HUES64 (cell line): ENCODE results near the gene C9.

Source experiments
- H3K27ac ChIP-seq: 2 replicates; pipeline ENCODE4 v1.7.0; 2013; ENCODE audit warnings: low read depth, low read length, inconsistent platforms
- H3K27me3 ChIP-seq: 2 replicates; pipeline ENCODE4 v1.6.1; 2013; ENCODE audit warnings: mild to moderate bottlenecking, low read length; ENCODE audit not compliant: insufficient read depth
- H3K36me3 ChIP-seq: 2 replicates; pipeline ENCODE4 v1.6.1; 2013; ENCODE audit warnings: mild to moderate bottlenecking, low read length; ENCODE audit not compliant: insufficient read depth
- H3K4me1 ChIP-seq: 2 replicates; pipeline ENCODE4 v1.6.1; 2013; ENCODE audit warnings: mild to moderate bottlenecking, low read length, moderate library complexity; ENCODE audit not compliant: insufficient read depth
- H3K4me3 ChIP-seq: 2 replicates; pipeline ENCODE4 v1.5.1; 2013; ENCODE audit warnings: mild to moderate bottlenecking, low read length, moderate library complexity
- H3K9ac ChIP-seq: 2 replicates; pipeline ENCODE4 v1.6.1; 2013; ENCODE audit warnings: mild to moderate bottlenecking, low read depth, low read length
- H3K9me3 ChIP-seq: 2 replicates; pipeline ENCODE4 v1.6.1; 2013; ENCODE audit warnings: low read depth, low read length; ENCODE audit not compliant: insufficient read depth
- WGBS: fragments of 150-250, 120-280 bp; methylation state at CpG from one replicate; pipeline ENCODE4 v1.1.7; 2013; ENCODE audit warnings: missing lambda C conversion rate; 5-methylcytosine and 5-hydroxymethylcytosine counted together

Gene C9

DNA sequence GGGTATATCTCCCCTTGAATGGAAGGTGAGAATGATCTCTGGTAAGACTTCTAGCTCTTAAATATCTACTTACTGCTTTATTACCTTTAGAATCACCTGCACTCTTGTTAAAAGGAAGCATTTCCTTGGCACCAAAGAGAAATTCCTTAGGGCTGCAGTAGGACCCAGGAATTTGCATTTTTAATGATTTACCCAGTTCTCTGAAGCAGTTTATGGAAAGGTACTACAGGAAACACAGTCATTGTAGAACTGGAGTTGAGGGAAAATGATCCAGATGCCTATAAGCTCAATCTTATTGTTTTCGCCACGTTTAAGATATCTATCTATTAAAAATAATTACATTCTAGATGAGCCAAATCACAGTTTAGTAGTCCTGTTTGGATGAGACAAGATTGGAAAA is 9.5 kb upstream of the C9 start:
- H3K27me3 ChIP-seq, result no peaks in the 10 kb centered on the region
- H3K9me3 ChIP-seq, result no peaks in the 10 kb centered on the region
- H3K4me3 ChIP-seq, result no peak overlapping the region
- H3K9ac ChIP-seq, result no peak overlapping the region
- H3K36me3 ChIP-seq, result no peaks in the 10 kb centered on the region
- H3K4me1 ChIP-seq, result no peaks in the 10 kb centered on the region; the same call in 1 of the 2 replicates
- no peak overlapping the region for H3K27ac ChIP-seq
- WGBS, result no CpG with 5 or more reads among the region's 2 CpGs

DNA sequence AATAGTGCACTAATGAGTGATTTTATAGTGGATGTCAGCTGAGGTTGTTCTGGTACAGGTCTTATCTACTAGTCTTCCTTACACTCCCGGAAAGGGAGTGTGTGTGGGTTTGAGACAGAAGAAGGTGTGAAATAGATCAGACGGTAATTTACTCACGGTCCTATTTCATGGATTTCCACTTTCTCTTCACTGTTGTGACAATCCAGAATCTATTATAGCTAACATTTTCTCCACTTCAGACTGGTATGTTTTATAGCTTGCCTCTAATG is 7.0 kb upstream of the C9 start:
- no peaks in the 10 kb centered on the region for H3K9me3 ChIP-seq
- 94% methylated on average over 2 of the region's 3 CpGs for WGBS
- H3K27me3 ChIP-seq, result no peaks in the 10 kb centered on the region
- no peak overlapping the region for H3K9ac ChIP-seq
- H3K4me1 ChIP-seq, result no peaks in the 10 kb centered on the region; the same call in 1 of the 2 replicates
- H3K36me3 ChIP-seq, result no peaks in the 10 kb centered on the region
- H3K4me3 ChIP-seq, result no peak overlapping the region
- no peak overlapping the region for H3K27ac ChIP-seq

DNA sequence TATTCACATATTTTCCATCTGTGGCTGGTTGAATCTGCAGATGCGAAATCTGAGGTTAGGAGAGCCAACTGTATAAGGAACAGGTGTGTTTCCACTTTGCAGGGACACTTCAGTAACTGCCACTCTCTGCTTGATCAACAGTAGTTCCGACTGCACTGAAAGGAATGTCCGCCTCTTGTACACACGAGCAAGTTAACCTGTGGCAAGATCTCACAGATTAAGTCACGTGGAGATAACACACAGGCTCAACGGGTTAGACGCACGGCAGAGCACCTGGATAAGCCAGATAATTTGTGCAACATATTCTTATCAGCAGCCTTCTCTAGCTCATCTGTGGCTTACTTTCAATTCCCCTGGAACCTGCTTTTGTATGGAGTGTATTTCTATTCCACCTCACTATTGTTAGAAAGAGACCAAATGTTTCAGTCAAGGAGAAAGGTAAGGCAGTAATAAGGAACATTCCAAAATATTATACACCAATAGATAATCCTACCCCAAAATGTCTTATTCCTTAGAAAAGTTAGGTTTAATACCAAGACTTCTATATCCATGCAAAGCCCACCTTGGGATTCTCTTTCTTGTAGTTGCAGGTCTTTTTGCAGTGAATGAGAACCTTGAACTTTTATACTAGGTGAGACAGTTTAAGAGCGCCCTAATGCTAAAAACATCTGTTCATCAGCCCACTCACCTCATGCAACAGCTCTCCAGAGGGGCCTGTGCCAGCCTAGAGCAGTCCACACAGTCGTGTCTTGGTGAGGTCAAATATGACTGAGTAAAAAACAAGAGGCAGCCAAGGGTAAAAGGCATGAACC is 6.5 kb upstream of the C9 start:
- Histone ChIP-seq H3K4me1 (no peaks in the 10 kb centered on the region; the same call in 1 of the 2 replicates), H3K9me3 (no peaks in the 10 kb centered on the region), H3K27me3 (no peaks in the 10 kb centered on the region), H3K4me3 (no peak overlapping the region), H3K9ac (no peak overlapping the region), H3K27ac (no peak overlapping the region), H3K36me3 (no peaks in the 10 kb centered on the region)
- 92% methylated on average over 10 of the region's 10 CpGs for WGBS

DNA sequence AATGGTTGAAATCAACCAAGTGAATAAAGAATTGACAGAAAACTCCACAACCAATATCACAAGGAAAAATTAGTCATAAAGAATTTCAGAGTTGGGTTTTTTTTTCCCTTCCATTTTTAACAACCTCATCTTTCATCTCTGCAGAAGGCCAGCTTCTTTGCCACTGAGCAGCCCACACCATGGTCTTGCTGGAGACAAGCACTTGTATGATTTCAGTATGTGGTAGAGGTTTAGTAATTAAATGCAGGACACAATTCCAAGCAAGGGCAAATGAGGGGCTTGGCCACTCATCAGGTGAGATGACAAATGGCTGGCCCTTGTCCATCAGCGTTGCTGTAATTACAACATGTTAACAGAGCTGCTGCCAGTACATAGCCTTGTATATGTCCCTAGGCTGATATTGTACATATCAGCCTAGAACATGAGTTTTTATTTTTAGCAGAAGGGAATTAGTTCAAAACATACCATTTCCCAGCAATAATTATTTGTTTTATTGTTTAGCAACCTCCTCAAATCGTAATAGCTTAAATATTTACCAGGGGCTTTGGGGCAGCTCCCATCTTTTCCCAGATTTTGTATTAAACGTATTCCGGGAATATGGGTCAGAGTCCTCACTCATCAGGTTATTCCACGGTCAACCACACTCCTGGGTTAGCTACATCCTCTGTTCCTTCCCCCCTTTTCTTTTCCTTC is 5.0 kb upstream of the C9 start:
- WGBS, result 94% methylated on average over 5 of the region's 5 CpGs
- Histone ChIP-seq H3K27me3 (no peaks in the 10 kb centered on the region), H3K27ac (no peak overlapping the region), H3K4me3 (no peak overlapping the region), H3K36me3 (no peaks in the 10 kb centered on the region), H3K9ac (no peak overlapping the region), H3K9me3 (no peaks in the 10 kb centered on the region), H3K4me1 (peaks cover 2% of the 10 kb centered on the region; the same call in 1 of the 2 replicates)

- no peaks in the 10 kb centered on the region for H3K9me3 ChIP-seq
- WGBS, result 98% methylated on average over 3 of the region's 4 CpGs
- no peak overlapping the region for H3K4me3 ChIP-seq
- H3K36me3 ChIP-seq, result no peaks in the 10 kb centered on the region
- H3K27me3 ChIP-seq, result no peaks in the 10 kb centered on the region
- H3K27ac ChIP-seq, result no peak overlapping the region
- no peak overlapping the region for H3K9ac ChIP-seq
- peaks cover 8% of the 10 kb centered on the region; the same call in 1 of the 2 replicates for H3K4me1 ChIP-seq
These were observed 3.8 kb upstream of the C9 start for GRCh38 chr5:39368116-39368515.

DNA sequence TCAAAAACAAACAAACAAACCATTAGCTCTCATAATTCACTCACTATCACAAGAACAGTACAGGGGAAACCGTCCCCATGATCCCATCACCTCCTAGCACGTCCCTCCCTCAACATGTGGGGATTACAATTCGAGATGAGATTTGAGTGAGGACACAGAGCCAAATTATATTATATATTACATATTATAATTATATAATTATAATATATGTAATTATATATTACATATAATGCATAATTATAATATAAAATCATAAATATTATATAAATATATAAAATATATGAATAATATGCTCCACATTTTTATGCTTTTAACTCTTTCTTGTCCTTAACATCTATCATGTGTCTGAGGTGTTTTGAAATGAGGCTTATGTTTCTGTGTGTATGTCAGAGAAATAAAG is 3.4 kb upstream of the C9 start:
- Histone ChIP-seq H3K27ac (no peak overlapping the region), H3K9me3 (no peaks in the 10 kb centered on the region), H3K9ac (no peak overlapping the region), H3K4me1 (peaks cover 8% of the 10 kb centered on the region; the same call in 1 of the 2 replicates), H3K36me3 (no peaks in the 10 kb centered on the region), H3K27me3 (no peaks in the 10 kb centered on the region), H3K4me3 (no peak overlapping the region)
- 86% methylated on average over 1 of the region's 3 CpGs for WGBS

DNA sequence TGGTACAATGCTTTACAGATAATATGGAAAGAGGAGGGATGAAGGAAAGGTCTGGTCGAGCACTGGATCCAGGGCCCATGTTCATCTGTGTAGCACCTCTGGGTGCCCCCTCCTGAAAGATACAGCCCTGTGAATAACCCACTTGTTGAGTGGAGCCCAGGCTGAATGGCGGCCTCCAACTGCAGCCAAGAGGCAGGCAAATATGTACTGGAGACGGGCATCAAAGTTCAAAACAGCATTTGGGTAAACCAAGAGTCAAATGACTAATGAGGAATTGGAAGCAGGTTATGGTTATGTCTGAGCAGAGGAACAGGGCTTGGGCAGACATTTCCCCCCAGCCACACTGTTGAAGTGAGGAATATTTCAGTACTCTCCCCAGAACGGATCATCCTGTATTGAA is 1.1 kb downstream of the C9 start:
- 93% methylated on average over 4 of the region's 4 CpGs for WGBS
- Histone ChIP-seq H3K9me3 (no peaks in the 10 kb centered on the region), H3K9ac (no peak overlapping the region), H3K36me3 (no peaks in the 10 kb centered on the region), H3K4me3 (no peak overlapping the region), H3K4me1 (peaks cover 8% of the 10 kb centered on the region; the same call in 1 of the 2 replicates), H3K27ac (no peak overlapping the region), H3K27me3 (no peaks in the 10 kb centered on the region)

DNA sequence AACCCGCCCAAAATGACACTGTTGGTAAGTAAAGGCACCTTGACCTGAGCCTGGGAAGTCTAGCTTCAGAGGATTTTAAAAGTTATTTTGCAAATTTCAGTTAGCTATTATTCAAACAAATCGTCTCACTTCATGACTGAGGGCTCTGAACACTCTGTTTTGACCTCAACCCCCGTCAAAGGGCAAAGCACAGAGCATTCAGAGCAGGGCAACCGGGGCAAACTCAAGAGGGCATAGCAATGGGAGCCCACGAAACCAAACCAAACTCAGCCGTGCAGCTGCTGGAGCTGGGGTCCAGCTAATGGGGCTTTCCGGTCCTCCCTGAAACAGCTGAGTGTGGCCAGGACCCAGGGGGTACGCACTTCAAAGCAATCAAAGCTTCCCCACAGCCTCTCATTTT is 1.6 kb downstream of the C9 start:
- H3K27ac ChIP-seq, result no peak overlapping the region
- no peak overlapping the region for H3K4me3 ChIP-seq
- H3K4me1 ChIP-seq, result peaks cover 8% of the 10 kb centered on the region; the same call in 1 of the 2 replicates
- WGBS, result 93% methylated on average over 8 of the region's 8 CpGs
- H3K36me3 ChIP-seq, result no peaks in the 10 kb centered on the region
- H3K9ac ChIP-seq, result no peak overlapping the region
- no peaks in the 10 kb centered on the region for H3K27me3 ChIP-seq
- no peaks in the 10 kb centered on the region for H3K9me3 ChIP-seq

DNA sequence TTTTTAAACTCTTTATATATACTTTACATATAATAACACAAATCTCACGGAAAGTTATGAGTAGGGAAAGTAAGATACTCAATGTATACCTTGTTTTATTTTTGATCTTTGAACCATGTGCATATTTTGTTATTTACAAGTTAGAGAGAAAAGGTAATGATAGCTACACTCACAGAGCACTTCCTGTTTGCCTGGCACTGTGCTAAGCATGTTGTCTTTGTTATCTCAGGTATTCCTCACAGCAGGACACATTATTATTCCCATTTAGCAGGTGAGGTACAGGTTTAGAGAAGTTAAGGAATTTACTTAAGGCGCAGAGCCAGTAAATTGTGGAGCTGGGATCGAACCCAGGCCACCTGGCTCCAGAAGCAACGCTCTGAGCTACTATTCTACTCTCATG is 3.0 kb downstream of the C9 start:
- Histone ChIP-seq H3K4me3 (no peak overlapping the region), H3K9me3 (no peaks in the 10 kb centered on the region), H3K9ac (no peak overlapping the region), H3K36me3 (no peaks in the 10 kb centered on the region), H3K27me3 (no peaks in the 10 kb centered on the region), H3K27ac (no peak overlapping the region), H3K4me1 (peaks cover 8% of the 10 kb centered on the region; the same call in 1 of the 2 replicates)
- WGBS, result 91% methylated on average over 3 of the region's 4 CpGs

- whole genome bisulfite sequencing, result 94% methylated on average over 5 of the region's 5 CpGs
- H3K27ac ChIP-seq, result no peak overlapping the region
- no peak overlapping the region for H3K4me3 ChIP-seq
- H3K9me3 ChIP-seq, result no peaks in the 10 kb centered on the region
- H3K9ac ChIP-seq, result no peak overlapping the region
- peaks cover 8% of the 10 kb centered on the region; the same call in 1 of the 2 replicates for H3K4me1 ChIP-seq
- H3K27me3 ChIP-seq, result no peaks in the 10 kb centered on the region
- H3K36me3 ChIP-seq, result no peaks in the 10 kb centered on the region
These were observed 3.7 kb downstream of the C9 start for GRCh38 chr5:39360471-39361111.

DNA sequence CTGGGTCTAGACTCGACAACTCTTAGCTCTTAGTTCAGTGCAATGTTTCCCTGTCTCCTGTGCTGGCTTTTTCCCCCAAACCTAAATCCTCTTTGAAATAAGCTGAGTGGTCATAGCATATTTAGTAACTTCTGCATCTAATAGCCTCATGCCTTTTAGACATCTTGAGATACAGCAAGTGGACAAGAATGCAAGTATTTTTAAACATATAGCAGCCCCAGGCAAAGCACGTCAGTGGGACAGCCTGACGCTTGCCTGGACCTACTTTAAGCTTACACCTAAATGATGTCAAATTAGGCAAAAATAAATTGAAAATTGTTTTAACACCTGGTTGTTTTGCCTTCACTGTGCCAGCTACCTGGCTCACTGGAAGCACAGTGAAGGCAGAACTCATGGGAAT is 8.0 kb downstream of the C9 start:
- Histone ChIP-seq H3K9ac (no peak overlapping the region), H3K4me3 (no peak overlapping the region), H3K27ac (no peak overlapping the region), H3K4me1 (no peaks in the 10 kb centered on the region), H3K27me3 (no peaks in the 10 kb centered on the region), H3K9me3 (peaks cover 3% of the 10 kb centered on the region; the same call in 1 of the 2 replicates), H3K36me3 (no peaks in the 10 kb centered on the region)
- 95% methylated on average over 3 of the region's 3 CpGs for whole genome bisulfite sequencing
